Measurements from ENCODE around the gene FRMD4A. TPM values are rescaled to one million over a fixed set of nuclear protein-coding genes. Genes with fewer than 3 reads are reported as not detected.
A peak's percentile ranks its signal among the peaks of the same experiment; 100 is the strongest.

The FRMD4A gene
- total RNA-seq, 1 experiment from 2014 or later: 51.1 TPM

GRCh38 chr10:14294347-14295059 is 36.2 kb downstream of the FRMD4A start:
- DNase-seq (ENCODE audit: low read depth): no peak

GRCh38 chr10:14293526-14293925 is 37.2 kb downstream of the FRMD4A start:
- DNase-seq (ENCODE audit: low read depth): no peak

- no peak for DNase-seq (ENCODE audit: low read depth)
Measured at GRCh38 chr10:14291296-14291695, 39.4 kb downstream of the FRMD4A start.

GRCh38 chr10:14285941-14286560 is 44.7 kb downstream of the FRMD4A start:
- DNase-seq (ENCODE audit: low read depth): no peak

- DNase-seq (ENCODE audit: low read depth): peak; percentile 58
Measured at GRCh38 chr10:14282276-14282675, 48.4 kb downstream of the FRMD4A start.

GRCh38 chr10:14278533-14278932 is 52.2 kb downstream of the FRMD4A start:
- DNase-seq (ENCODE audit: low read depth): no peak

- no peak for DNase-seq (ENCODE audit: low read depth)
Measured at GRCh38 chr10:14276210-14276609, 54.5 kb downstream of the FRMD4A start.

- no peak for DNase-seq (ENCODE audit: low read depth)
Measured at GRCh38 chr10:14271621-14272020, 59.1 kb downstream of the FRMD4A start.

GRCh38 chr10:14270370-14270769 is 60.4 kb downstream of the FRMD4A start:
- DNase-seq (ENCODE audit: low read depth): no peak

- DNase-seq (ENCODE audit: low read depth): no peak
Measured at GRCh38 chr10:14265709-14266108, 65.0 kb downstream of the FRMD4A start.

- DNase-seq (ENCODE audit: low read depth): no peak
Measured at GRCh38 chr10:14262836-14263425, 67.8 kb downstream of the FRMD4A start.

- DNase-seq (ENCODE audit: low read depth): no peak
Measured at GRCh38 chr10:14261336-14261735, 69.4 kb downstream of the FRMD4A start.

- peak; percentile 96 for DNase-seq (ENCODE audit: low read depth)
Measured at GRCh38 chr10:14259696-14260566, 70.8 kb downstream of the FRMD4A start.

GRCh38 chr10:14254368-14254767 is 76.4 kb downstream of the FRMD4A start:
- peak; percentile 50 for DNase-seq (ENCODE audit: low read depth)

GRCh38 chr10:14253711-14254110 is 77.0 kb downstream of the FRMD4A start:
- no peak for DNase-seq (ENCODE audit: low read depth)

GRCh38 chr10:14253079-14253478 is 77.6 kb downstream of the FRMD4A start:
- no peak for DNase-seq (ENCODE audit: low read depth)

- no peak for DNase-seq (ENCODE audit: low read depth)
Measured at GRCh38 chr10:14250496-14251076, 80.1 kb downstream of the FRMD4A start.

- no peak for DNase-seq (ENCODE audit: low read depth)
Measured at GRCh38 chr10:14247377-14248116, 83.2 kb downstream of the FRMD4A start.

- DNase-seq (ENCODE audit: low read depth): peak; percentile 91
Measured at GRCh38 chr10:14244801-14245211, 85.9 kb downstream of the FRMD4A start.

GRCh38 chr10:14244147-14244546 is 86.6 kb downstream of the FRMD4A start:
- peak; percentile 61 for DNase-seq (ENCODE audit: low read depth)

- DNase-seq (ENCODE audit: low read depth): no peak
Measured at GRCh38 chr10:14243221-14243620, 87.5 kb downstream of the FRMD4A start.
